H1 (cell line): ENCODE data around the gene CUL1.

Experiments
- BCL11A ChIP-seq, 2 experiments: IDR thresholded peaks; one replicate each; pipeline ENCODE4 v1.6.1; 2011; ENCODE audit warnings: low read depth in 2 of 2, low read length in 2 of 2, mild to moderate bottlenecking in 2 of 2
- CBX5 ChIP-seq: fragments of 300-800, 300-1000 bp; sonication (generic); IDR thresholded peaks from 2 replicates; pipeline ENCODE4 v1.7.1; 2016; ENCODE audit warnings: antibody characterized with exemption, low read length, low read depth
- CTCF ChIP-seq, 3 experiments: IDR thresholded peaks; 1 replicate in 2 of 3; 2 replicates in 1 of 3; pipeline versions ENCODE4 v1.5.1 to v1.6.1; 2011; ENCODE audit warnings: low read length in 3 of 3, mild to moderate bottlenecking in 3 of 3, inconsistent platforms in 2 of 3, low read depth in 1 of 3, moderate library complexity in 1 of 3; ENCODE audit not compliant: insufficient read depth in 1 of 3; ENCODE audit errors: control extremely low read depth in 1 of 3
- EGR1 ChIP-seq: IDR thresholded peaks from 2 replicates; pipeline ENCODE4 v1.6.1; 2011; ENCODE audit warnings: low read depth, low read length, borderline replicate concordance
- EP300 ChIP-seq, 2 experiments: IDR thresholded peaks; 1 replicate in 1 of 2; 2 replicates in 1 of 2; pipeline ENCODE4 v1.6.1; 2011 to 2012; ENCODE audit warnings: low read depth in 2 of 2, low read length in 2 of 2, mild to moderate bottlenecking in 2 of 2, borderline replicate concordance in 1 of 2, inconsistent platforms in 1 of 2, moderate library complexity in 1 of 2
- GABPA ChIP-seq: IDR thresholded peaks from 2 replicates; pipeline ENCODE4 v1.6.1; 2011; ENCODE audit warnings: mild to moderate bottlenecking, low read length, moderate library complexity, borderline replicate concordance; ENCODE audit not compliant: insufficient read depth
- KDM1A ChIP-seq: fragments of 200-600, 300-600 bp; sonication (generic); IDR thresholded peaks from 2 replicates; pipeline ENCODE4 v1.7.1; 2016; ENCODE audit warnings: mild to moderate bottlenecking, low read length, borderline replicate concordance
- POLR2A ChIP-seq, 2 experiments: IDR thresholded peaks; 1 replicate in 1 of 2; 2 replicates in 1 of 2; pipeline ENCODE4 v1.6.1; 2011; ENCODE audit warnings: low read depth in 2 of 2, low read length in 2 of 2, mild to moderate bottlenecking in 2 of 2; ENCODE audit errors: control extremely low read depth in 1 of 2
- POLR2AphosphoS5 ChIP-seq: IDR thresholded peaks from 2 replicates; pipeline ENCODE4 v1.6.1; 2011; ENCODE audit warnings: low read depth, low read length
- RAD21 ChIP-seq, 2 experiments: IDR thresholded peaks in 1 of 2; conservative IDR thresholded peaks in 1 of 2; 2 replicates each; pipeline ENCODE4 v1.6.1; 2011; ENCODE audit warnings: low read depth in 2 of 2, low read length in 2 of 2, improper control_type of control experiment in 1 of 2, inconsistent platforms in 1 of 2, mild to moderate bottlenecking in 1 of 2, moderate library complexity in 1 of 2
- TAF1 ChIP-seq: IDR thresholded peaks from 2 replicates; pipeline ENCODE4 v1.6.1; 2011; ENCODE audit warnings: mild to moderate bottlenecking, low read depth, low read length
- TBP ChIP-seq: IDR thresholded peaks from 2 replicates; pipeline ENCODE4 v1.6.1; 2011; ENCODE audit warnings: low read depth, low read length, improper control_type of control experiment
- TEAD4 ChIP-seq: IDR thresholded peaks from 2 replicates; pipeline ENCODE4 v1.6.1; 2012; ENCODE audit warnings: low read depth, low read length, inconsistent platforms, mixed read lengths
- YY1 ChIP-seq: IDR thresholded peaks from 2 replicates; pipeline ENCODE4 v1.6.1; 2011; ENCODE audit warnings: low read depth, mild to moderate bottlenecking, low read length

- TF ChIP-seq CTCF (IDR thresholded peaks at IDR 0.05; ENCODE audit: control extremely low read depth in 1 of 3, insufficient read depth in 1 of 3, low read depth in 1 of 3, low read length in 3 of 3), result no peak
- TF ChIP-seq YY1, result no peak
- no peak for TF ChIP-seq BCL11A (IDR thresholded peaks at IDR 0.05; ENCODE audit: low read depth in 2 of 2, low read length in 2 of 2)
- no peak for TF ChIP-seq EP300 (IDR thresholded peaks at IDR 0.05; ENCODE audit: borderline replicate concordance in 1 of 2, low read depth in 2 of 2, low read length in 2 of 2)
- TF ChIP-seq POLR2A (IDR thresholded peaks at IDR 0.05; ENCODE audit: control extremely low read depth in 1 of 2, low read depth in 2 of 2, low read length in 2 of 2), result no peak
- TF ChIP-seq KDM1A, result no peak
- TF ChIP-seq GABPA, result no peak
- no peak for TF ChIP-seq TEAD4
- TF ChIP-seq RAD21 (IDR thresholded peaks at IDR 0.05 in 1 of 2, conservative IDR thresholded peaks at IDR 0.05 in 1 of 2; ENCODE audit: low read depth in 2 of 2, low read length in 2 of 2), result no peak
- TF ChIP-seq TAF1, result no peak
- no peak for TF ChIP-seq POLR2AphosphoS5
- no peak for TF ChIP-seq CBX5
- no peak for TF ChIP-seq EGR1
- no peak for TF ChIP-seq TBP
Observed at GRCh38 chr7:148790850-148791249, 92.1 kb downstream of the CUL1 start.
